Neural crest cell (in vitro differentiated cells): Measurements from ENCODE around the gene PEA15. TPM values are rescaled to one million over a fixed set of nuclear protein-coding genes. Genes with fewer than 3 reads are reported as not detected.
A peak's percentile ranks its signal among the peaks of the same experiment; 100 is the strongest.

Experiments used
- DNase-seq: peaks from one replicate; pipeline ENCODE4 v3.0.0; 2021; ENCODE audit warnings: low read depth, mixed read lengths, low spot score
- H3K27ac Mint-ChIP-seq: one replicate; pipeline ENCODE4 v1.8.0; 2021; ENCODE audit warnings: mild to moderate bottlenecking, mixed read lengths; ENCODE audit not compliant: unreplicated experiment
- H3K27me3 Mint-ChIP-seq: 2 replicates; pipeline ENCODE4 v1.8.0; 2021; ENCODE audit warnings: low read depth, mild to moderate bottlenecking, mixed read lengths
- H3K36me3 Mint-ChIP-seq: 2 replicates; pipeline ENCODE4 v1.8.0; 2021; ENCODE audit warnings: low read depth, mild to moderate bottlenecking, mixed read lengths
- H3K4me1 Mint-ChIP-seq: 2 replicates; pipeline ENCODE4 v1.8.0; 2021; ENCODE audit warnings: mixed read lengths
- H3K4me3 Mint-ChIP-seq: one replicate; pipeline ENCODE4 v1.8.0; 2021; ENCODE audit warnings: mild to moderate bottlenecking, mixed read lengths
- H3K9me3 Mint-ChIP-seq: 2 replicates; pipeline ENCODE4 v1.8.0; 2021; ENCODE audit warnings: mixed read lengths
- CTCF ChIP-seq: fragments of 200-600 bp; sonication (generic); conservative IDR thresholded peaks from 2 replicates; pipeline ENCODE4 v1.5.0; 2021; ENCODE audit warnings: antibody characterized with exemption, mild to moderate bottlenecking
- total RNA-seq: library from RNA; stranded (reverse); gene quantifications from 2 replicates; pipeline ENCODE4 v1.2.1, GENCODE V29; 2021

PEA15 gene
- total RNA-seq, 1 donor from 2014 or later = 117 TPM

DNA sequence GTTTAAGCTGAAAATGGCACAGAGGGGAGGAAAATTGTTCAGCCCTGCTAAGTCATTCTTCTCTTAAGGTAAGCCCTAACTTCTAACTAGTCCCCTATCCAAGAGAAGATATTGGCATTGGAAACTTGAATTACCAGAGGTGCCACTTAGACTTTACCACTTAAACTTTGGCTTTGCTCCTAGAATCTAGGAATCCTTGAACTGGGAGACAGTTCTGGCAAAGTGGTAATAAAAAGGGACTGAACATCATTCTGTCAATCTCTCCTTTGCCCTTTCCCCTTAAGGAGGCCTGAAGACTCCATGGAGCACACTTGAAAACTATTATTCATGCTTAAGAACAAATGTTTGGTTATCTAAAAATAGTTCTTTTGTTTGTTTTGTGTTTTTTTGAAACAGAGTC, 45.3 kb upstream of the PEA15 start:
- peaks cover 2% of the 10 kb centered on the region for H3K9me3 Mint-ChIP-seq
- H3K4me1 Mint-ChIP-seq = peaks cover 24% of the 10 kb centered on the region
- no peaks in the 10 kb centered on the region for H3K27me3 Mint-ChIP-seq
- no peaks in the 10 kb centered on the region for H3K36me3 Mint-ChIP-seq
- no peak overlapping the region for H3K4me3 Mint-ChIP-seq
- H3K27ac Mint-ChIP-seq = no peak overlapping the region
- TF ChIP-seq CTCF = no peak
- no peak for DNase-seq

GRCh38 chr1:160161965-160162705, 43.0 kb upstream of the PEA15 start:
- peak; percentile 29 for DNase-seq
- Mint-ChIP-seq H3K4me3 (no peak overlapping the region), H3K4me1 (peaks cover 29% of the 10 kb centered on the region), H3K27ac (no peak overlapping the region), H3K9me3 (peaks cover 2% of the 10 kb centered on the region), H3K36me3 (no peaks in the 10 kb centered on the region), H3K27me3 (no peaks in the 10 kb centered on the region)
- peak; percentile 51 for TF ChIP-seq CTCF

DNA sequence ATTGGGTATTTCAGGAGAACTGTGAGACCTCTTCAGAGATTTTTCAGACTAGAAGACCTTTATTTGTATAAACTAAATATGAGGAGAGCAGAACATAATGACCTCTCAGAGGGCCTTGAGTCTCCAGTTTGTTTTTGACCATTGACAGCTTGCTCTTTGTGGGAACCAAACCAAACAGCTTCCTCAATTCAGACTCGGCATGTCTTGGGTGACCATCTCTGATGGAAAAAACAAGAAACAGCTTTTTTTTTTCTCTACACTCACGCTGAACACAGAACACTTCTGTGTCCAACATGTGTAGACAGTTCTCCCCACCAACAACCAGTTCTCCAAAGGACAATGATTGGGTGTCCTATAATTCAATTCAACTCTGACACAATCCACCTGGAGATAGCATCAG, 42.3 kb upstream of the PEA15 start:
- no peak for TF ChIP-seq CTCF
- no peaks in the 10 kb centered on the region for H3K36me3 Mint-ChIP-seq
- peaks cover 32% of the 10 kb centered on the region for H3K4me1 Mint-ChIP-seq
- no peak overlapping the region for H3K27ac Mint-ChIP-seq
- no peak for DNase-seq
- no peaks in the 10 kb centered on the region for H3K27me3 Mint-ChIP-seq
- H3K9me3 Mint-ChIP-seq = peaks cover 2% of the 10 kb centered on the region
- no peak overlapping the region for H3K4me3 Mint-ChIP-seq

GRCh38 chr1:160163615-160164014, 41.6 kb upstream of the PEA15 start:
- Mint-ChIP-seq H3K36me3 (no peaks in the 10 kb centered on the region), H3K27ac (peak overlapping the region; percentile 59), H3K9me3 (peaks cover 2% of the 10 kb centered on the region), H3K27me3 (no peaks in the 10 kb centered on the region), H3K4me3 (no peak overlapping the region), H3K4me1 (peaks cover 36% of the 10 kb centered on the region)
- DNase-seq = no peak
- TF ChIP-seq CTCF = no peak

DNA sequence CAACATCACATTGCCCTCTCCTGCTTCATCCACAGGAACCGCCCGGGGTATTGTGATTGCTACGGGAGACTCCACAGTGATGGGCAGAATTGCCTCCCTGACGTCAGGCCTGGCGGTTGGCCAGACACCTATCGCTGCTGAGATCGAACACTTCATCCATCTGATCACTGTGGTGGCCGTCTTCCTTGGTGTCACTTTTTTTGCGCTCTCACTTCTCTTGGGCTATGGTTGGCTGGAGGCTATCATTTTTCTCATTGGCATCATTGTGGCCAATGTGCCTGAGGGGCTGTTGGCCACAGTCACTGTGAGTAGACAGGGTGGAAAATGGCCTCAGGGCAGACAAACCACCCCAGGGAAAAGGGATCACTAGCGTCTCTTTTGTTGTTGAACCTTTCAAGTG, 41.1 kb upstream of the PEA15 start:
- Mint-ChIP-seq H3K9me3 (peaks cover 2% of the 10 kb centered on the region), H3K4me3 (no peak overlapping the region), H3K36me3 (no peaks in the 10 kb centered on the region), H3K27me3 (no peaks in the 10 kb centered on the region), H3K4me1 (peaks cover 41% of the 10 kb centered on the region), H3K27ac (no peak overlapping the region)
- DNase-seq = no peak
- TF ChIP-seq CTCF = no peak
